AG09319 (cell line): Measurements from ENCODE around the gene GLS.
"Not testable (repeated sequence)": the region's sequence is repeated elsewhere in the genome, so short reads cannot be mapped to it uniquely, and the experiment has no call there.

Source experiments
- DNase-seq: peaks from one replicate; pipeline ENCODE4 v3.0.0-alpha.2; 2010; ENCODE audit warnings: low read depth; ENCODE audit errors: extremely low read depth
- CTCF ChIP-seq: IDR thresholded peaks from 2 replicates; pipeline ENCODE4 v1.5.1; 2011; ENCODE audit warnings: low read depth, mild to moderate bottlenecking, inconsistent platforms, low read length, moderate library complexity

Gene GLS

GRCh38 chr2:190994148-190994547 lies 113.5 kb downstream of the GLS start:
- DNase-seq: no peak
- TF ChIP-seq CTCF: no peak

- DNase-seq: not testable (repeated sequence)
Observed at GRCh38 chr2:190995315-190995714, 114.7 kb downstream of the GLS start.

GRCh38 chr2:190996338-190996946 lies 115.8 kb downstream of the GLS start:
- peak; percentile 63 for TF ChIP-seq CTCF
- DNase-seq: no peak

- no peak for DNase-seq
- no peak for TF ChIP-seq CTCF
Observed at GRCh38 chr2:190996947-190997346, 116.3 kb downstream of the GLS start.

- no peak for TF ChIP-seq CTCF
- DNase-seq: no peak
Observed at GRCh38 chr2:190997526-190998113, 117.0 kb downstream of the GLS start.

- TF ChIP-seq CTCF: no peak
- DNase-seq: no peak
Observed at GRCh38 chr2:190999058-190999457, 118.4 kb downstream of the GLS start.

- no peak for DNase-seq
- no peak for TF ChIP-seq CTCF
Observed at GRCh38 chr2:190999949-191000665, 119.5 kb downstream of the GLS start.
